Activated CD8-positive, alpha-beta memory T cell treated with anti-CD3 and anti-CD28 coated beads, Interleukin-2, amount 10 ng/mL, durations not matched to agents 7 days and 5 days (primary cell): ENCODE measurements around the gene MXRA7. TPM values are rescaled to one million over a fixed set of nuclear protein-coding genes. Genes with fewer than 3 reads are reported as not detected.
"Not testable (repeated sequence)": the region's sequence is repeated elsewhere in the genome, so short reads cannot be mapped to it uniquely, and the experiment has no call there.

Experiments used
- ATAC-seq: fragments of 150-1000 bp; cut with Tn5 transposase; one replicate; pipeline ENCODE4 v1.10.0; 2021; ENCODE audit warnings: moderate library complexity
- CTCF ChIA-PET: fragments of 350-600 bp; sonication (Branson Sonifier 250); formaldehyde crosslinking; loops from one replicate; lab custom pipeline; 2021; ENCODE audit warnings: antibody characterized with exemption; lab: Charles Lee
- DNase-seq: peaks from one replicate; pipeline ENCODE4 v3.0.0-alpha.2; 2020
- H3K27ac Mint-ChIP-seq: one replicate; pipeline ENCODE4 v1.8.0; 2021; ENCODE audit warnings: mild to moderate bottlenecking, mixed read lengths
- H3K27me3 Mint-ChIP-seq: one replicate; pipeline ENCODE4 v1.8.0; 2021; ENCODE audit warnings: mixed read lengths
- H3K36me3 Mint-ChIP-seq: one replicate; pipeline ENCODE4 v1.8.0; 2021; ENCODE audit warnings: mild to moderate bottlenecking, mixed read lengths
- H3K4me1 Mint-ChIP-seq: one replicate; pipeline ENCODE4 v1.8.0; 2021; ENCODE audit warnings: mixed read lengths
- H3K4me3 Mint-ChIP-seq: one replicate; pipeline ENCODE4 v1.8.0; 2021; ENCODE audit warnings: mild to moderate bottlenecking, moderate library complexity, mixed read lengths
- H3K9me3 Mint-ChIP-seq: one replicate; pipeline ENCODE4 v1.8.0; 2022; ENCODE audit warnings: low read depth, mixed read lengths
- total RNA-seq, 2 experiments: library from RNA; stranded (reverse); gene quantifications; one replicate each; pipeline ENCODE4 v1.2.3, GENCODE V29; 2021

MXRA7 gene
- total RNA-seq, 2 experiments from 2014 or later, result 29.8 to 32.0 TPM

DNA sequence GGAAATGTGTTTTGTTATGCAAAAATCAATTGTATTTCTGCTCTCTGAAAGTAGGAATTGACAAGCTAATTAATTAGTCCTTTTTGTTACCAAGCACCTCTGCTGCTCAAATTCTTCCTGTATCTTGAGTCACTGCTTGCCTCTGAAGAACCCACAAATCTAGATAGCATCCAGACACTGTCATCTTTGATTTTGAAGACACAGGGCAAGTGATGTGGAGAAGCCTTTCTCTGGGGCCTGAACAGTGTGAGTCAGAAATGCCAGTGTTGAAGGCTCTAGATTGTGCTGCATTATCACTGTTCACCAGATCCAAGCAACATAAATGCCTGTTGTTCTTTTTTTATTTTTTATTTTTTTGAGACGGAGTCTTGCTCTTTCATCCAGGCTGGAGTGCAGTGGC is 56.4 kb downstream of the MXRA7 start:
- no peaks in the 10 kb centered on the region for H3K36me3 Mint-ChIP-seq
- no peak for ATAC-seq
- CTCF ChIA-PET, result interaction anchor here (0.6 to 0.8 kb wide), 2 partner anchors 34 to 411 kb away, joined by 3 to 4 read pairs; no protein-coding TSS in a partner anchor
- peaks cover 14% of the 10 kb centered on the region for H3K27me3 Mint-ChIP-seq
- peaks cover 14% of the 10 kb centered on the region for H3K4me1 Mint-ChIP-seq
- no peak overlapping the region for H3K4me3 Mint-ChIP-seq
- H3K27ac Mint-ChIP-seq, result no peak overlapping the region
- no peak for DNase-seq
- no peaks in the 10 kb centered on the region for H3K9me3 Mint-ChIP-seq

DNA sequence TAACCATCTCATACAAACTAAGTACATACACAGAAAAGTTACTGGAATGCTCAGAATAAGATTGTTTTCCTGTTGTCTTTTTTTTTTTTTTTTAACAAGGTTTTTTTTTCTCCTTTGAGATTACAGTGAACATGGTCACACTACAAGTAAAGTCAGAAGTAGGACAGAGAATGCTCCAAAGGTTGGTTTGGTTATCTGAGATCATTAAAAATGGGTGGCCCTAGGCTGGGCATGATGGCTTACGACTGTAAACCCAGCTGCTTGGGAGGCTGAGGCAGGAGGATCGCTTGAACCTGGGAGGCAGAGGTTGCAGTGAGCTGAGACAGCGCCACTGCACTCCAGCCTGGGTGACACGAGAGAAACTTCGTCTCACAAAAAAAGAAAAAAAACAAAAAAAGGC is 60.3 kb downstream of the MXRA7 start:
- H3K27ac Mint-ChIP-seq, result no peak overlapping the region
- no peaks in the 10 kb centered on the region for H3K4me1 Mint-ChIP-seq
- peaks cover 3% of the 10 kb centered on the region for H3K9me3 Mint-ChIP-seq
- peaks cover 3% of the 10 kb centered on the region for H3K36me3 Mint-ChIP-seq
- ATAC-seq, result no peak
- DNase-seq, result no peak
- CTCF ChIA-PET, result no interaction called here
- peaks cover 25% of the 10 kb centered on the region for H3K27me3 Mint-ChIP-seq
- no peak overlapping the region for H3K4me3 Mint-ChIP-seq

DNA sequence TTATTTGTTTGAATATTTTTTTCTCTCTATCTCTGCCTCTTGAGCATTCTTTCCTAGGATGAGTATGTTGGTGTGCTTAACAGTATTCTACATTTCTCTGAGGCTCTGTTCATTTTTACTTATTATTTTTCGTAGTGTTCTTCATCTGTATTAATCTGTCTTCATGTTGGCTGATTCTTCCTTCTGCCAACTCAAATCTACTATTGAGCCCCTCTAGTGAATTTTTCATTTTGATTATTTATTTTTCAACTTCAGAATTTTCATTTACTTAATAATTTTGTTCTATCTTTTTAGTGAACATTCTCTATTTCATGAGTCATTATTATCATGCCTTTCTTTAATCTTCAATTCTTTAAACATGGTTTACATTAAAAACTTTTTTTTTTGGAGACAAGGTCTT is 64.1 kb downstream of the MXRA7 start:
- DNase-seq (no peak), ATAC-seq (no peak)
- H3K27ac Mint-ChIP-seq, result no peak overlapping the region
- H3K9me3 Mint-ChIP-seq, result peaks cover 3% of the 10 kb centered on the region
- peaks cover 31% of the 10 kb centered on the region for H3K27me3 Mint-ChIP-seq
- no peaks in the 10 kb centered on the region for H3K4me1 Mint-ChIP-seq
- H3K4me3 Mint-ChIP-seq, result no peak overlapping the region
- CTCF ChIA-PET, result no interaction called here
- peaks cover 3% of the 10 kb centered on the region for H3K36me3 Mint-ChIP-seq

DNA sequence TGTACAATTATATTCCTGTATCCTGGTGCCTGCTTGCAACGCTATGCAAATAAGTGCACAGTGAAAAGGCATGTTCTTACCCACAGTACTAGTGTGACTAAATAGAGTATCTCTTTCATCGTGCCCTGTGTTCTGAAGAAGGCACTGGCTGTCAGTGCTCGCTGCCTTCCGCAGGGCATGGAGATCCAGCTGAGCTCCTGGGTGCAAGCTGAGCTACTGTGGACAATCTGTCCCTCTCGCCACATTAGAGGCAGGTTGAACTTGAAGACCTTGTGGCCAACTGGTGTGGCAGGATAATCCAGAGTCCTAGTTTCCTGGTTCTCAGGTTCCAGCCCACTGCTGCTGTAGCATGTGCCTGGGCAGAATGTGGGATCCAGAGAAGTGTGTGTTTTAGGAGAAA is 65.3 kb downstream of the MXRA7 start:
- CTCF ChIA-PET, result no interaction called here
- ATAC-seq (no peak), DNase-seq (no peak)
- Mint-ChIP-seq H3K4me1 (no peaks in the 10 kb centered on the region), H3K27ac (no peak overlapping the region), H3K36me3 (peaks cover 3% of the 10 kb centered on the region), H3K9me3 (peaks cover 3% of the 10 kb centered on the region), H3K4me3 (no peak overlapping the region), H3K27me3 (peaks cover 31% of the 10 kb centered on the region)

DNA sequence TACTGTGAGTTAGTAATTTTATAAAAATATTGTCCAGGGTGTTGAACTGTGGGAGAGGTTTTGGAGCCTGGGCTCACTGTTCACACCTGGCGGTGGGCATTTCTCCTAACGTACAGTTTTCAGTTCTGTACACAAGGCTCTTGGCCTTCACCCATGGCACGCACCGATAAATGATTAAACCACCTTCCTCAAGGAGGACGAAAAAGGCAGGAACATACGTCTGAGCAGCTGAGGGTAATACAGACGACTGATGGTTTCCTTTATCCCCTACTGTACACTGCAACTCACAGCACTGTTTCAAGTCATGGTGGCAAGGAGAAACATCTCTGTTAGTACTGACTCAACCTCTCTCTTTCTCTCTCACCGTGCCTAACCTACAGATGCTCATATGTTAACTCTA is 65.8 kb downstream of the MXRA7 start:
- CTCF ChIA-PET, result no interaction called here
- no peak overlapping the region for H3K4me3 Mint-ChIP-seq
- H3K9me3 Mint-ChIP-seq, result peaks cover 3% of the 10 kb centered on the region
- no peak for ATAC-seq
- DNase-seq, result no peak
- no peaks in the 10 kb centered on the region for H3K4me1 Mint-ChIP-seq
- no peak overlapping the region for H3K27ac Mint-ChIP-seq
- peaks cover 31% of the 10 kb centered on the region for H3K27me3 Mint-ChIP-seq
- peaks cover 3% of the 10 kb centered on the region for H3K36me3 Mint-ChIP-seq

DNA sequence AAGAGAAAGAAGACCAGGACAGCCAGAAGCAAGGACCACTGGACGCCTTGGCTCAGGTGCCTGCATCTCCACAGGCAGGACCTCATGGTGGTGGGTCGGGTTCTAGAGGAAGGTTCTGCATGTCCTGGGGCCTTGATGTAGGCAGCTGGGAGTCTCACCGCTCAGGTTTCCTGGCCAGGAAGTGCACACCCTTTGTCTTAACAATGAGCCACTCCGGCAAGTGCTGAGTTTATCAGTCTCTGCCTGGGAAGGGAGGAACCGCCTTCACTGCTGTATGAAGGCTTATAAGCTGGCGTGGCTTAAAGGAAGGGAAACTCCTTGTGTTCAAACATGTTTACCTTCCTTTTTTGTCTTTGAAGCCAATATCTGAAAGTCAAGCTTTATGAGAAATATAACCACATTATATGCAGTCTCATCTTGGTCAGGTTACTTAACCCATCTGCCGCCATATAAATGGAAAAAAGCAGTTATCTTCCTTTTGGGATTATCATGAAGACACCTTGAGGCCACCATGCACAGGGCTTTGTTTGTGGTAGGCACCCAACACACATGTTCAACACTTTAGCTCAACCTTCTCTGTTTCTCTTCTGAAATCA is 67.1 kb downstream of the MXRA7 start, which contains the start of gene ST6GALNAC1:
Gene ST6GALNAC1, minus strand, starts transcription at position 205 of the 596 bp plus-strand sequence. Its CDS starts 119 bp downstream, at position 86.
- Mint-ChIP-seq H3K9me3 (peaks cover 3% of the 10 kb centered on the region), H3K27me3 (peaks cover 34% of the 10 kb centered on the region), H3K27ac (no peak within 1 kb of the TSS), H3K36me3 (peaks cover 3% of the 10 kb centered on the region), H3K4me3 (no peak within 1 kb of the TSS), H3K4me1 (no peaks in the 10 kb centered on the region)
- no peak for DNase-seq
- no peak for ATAC-seq
- CTCF ChIA-PET, result interaction anchor here (1.4 kb wide), 1 partner anchor 20 kb away, joined by 5 read pairs; no protein-coding TSS in a partner anchor

DNA sequence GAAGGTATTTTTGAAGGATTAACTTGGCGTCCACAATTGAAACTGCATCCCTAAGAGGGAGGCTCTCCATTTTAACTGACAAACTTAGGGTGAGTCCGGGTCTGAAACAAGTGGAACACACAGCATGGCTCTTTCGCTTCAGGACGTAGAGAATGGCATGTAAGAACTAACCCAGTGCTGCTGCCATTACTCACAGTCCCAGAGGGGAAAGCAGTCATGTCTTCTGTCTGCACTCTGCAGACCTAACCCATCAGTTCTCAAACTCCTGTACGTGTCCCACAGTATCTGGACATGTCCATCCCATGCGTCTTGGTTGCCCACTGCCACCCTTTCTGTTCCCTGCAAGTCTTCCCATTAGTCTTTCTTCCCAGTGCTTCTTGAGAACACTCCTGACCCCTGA is 67.8 kb downstream of the MXRA7 start:
- no peak overlapping the region for H3K27ac Mint-ChIP-seq
- no peak for ATAC-seq
- no peak for DNase-seq
- peaks cover 3% of the 10 kb centered on the region for H3K9me3 Mint-ChIP-seq
- no peaks in the 10 kb centered on the region for H3K4me1 Mint-ChIP-seq
- peaks cover 3% of the 10 kb centered on the region for H3K36me3 Mint-ChIP-seq
- peaks cover 34% of the 10 kb centered on the region for H3K27me3 Mint-ChIP-seq
- CTCF ChIA-PET, result interaction anchor here (1.4 kb wide), 1 partner anchor 19 kb away, joined by 5 read pairs; no protein-coding TSS in a partner anchor
- no peak overlapping the region for H3K4me3 Mint-ChIP-seq

DNA sequence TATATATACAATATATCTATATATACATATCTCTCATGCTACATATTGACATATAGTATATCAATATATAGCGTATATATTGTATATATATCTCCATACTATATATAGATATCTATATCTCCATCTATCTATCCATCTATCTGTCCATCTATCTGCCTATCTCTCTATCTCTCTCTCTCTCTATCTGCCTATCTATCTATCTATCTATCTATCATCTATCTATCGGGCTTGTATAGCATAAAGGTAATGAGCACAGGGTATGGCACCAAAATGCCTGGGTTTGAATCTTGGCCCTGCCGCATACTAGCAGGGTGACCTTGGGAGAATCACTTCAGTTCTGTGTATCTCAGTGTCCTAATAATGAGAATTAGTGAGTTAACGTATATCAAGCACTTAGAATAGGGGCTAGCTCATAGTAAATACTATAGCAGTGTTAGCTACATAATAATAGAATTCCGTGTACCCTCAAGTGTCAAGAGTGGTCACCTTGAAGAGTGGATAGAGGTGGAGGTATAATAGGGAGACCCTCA is 68.7 kb downstream of the MXRA7 start:
- CTCF ChIA-PET, result no interaction called here
- no peak overlapping the region for H3K27ac Mint-ChIP-seq
- H3K36me3 Mint-ChIP-seq, result peaks cover 3% of the 10 kb centered on the region

DNA sequence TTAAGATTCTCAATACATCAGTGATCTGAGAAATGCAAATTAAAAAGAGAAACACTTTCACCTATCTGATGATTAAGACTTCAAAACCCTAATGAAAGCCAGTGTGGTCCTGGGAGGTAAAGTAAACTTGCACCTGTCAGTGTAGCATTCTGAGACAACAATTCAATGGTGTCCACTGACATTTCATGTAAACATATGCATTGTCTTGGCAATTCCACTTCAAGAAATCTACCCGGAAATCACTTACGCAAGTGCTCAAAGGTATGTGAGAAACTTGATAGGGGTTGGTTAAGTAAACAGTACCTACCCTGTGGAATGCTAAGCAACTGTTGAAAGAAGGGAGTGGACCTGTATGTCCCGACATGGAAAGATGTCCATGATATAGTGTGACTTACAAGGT is 69.3 kb downstream of the MXRA7 start:
- Mint-ChIP-seq H3K36me3 (peaks cover 1% of the 10 kb centered on the region), H3K4me1 (no peaks in the 10 kb centered on the region), H3K27ac (no peak overlapping the region), H3K4me3 (no peak overlapping the region), H3K9me3 (peaks cover 1% of the 10 kb centered on the region), H3K27me3 (peaks cover 33% of the 10 kb centered on the region)
- CTCF ChIA-PET, result no interaction called here
- ATAC-seq, result no peak
- DNase-seq, result no peak

More for the DNA sequence above, 68.7 kb downstream of the MXRA7 start:
- no peaks in the 10 kb centered on the region for H3K4me1 Mint-ChIP-seq
- H3K9me3 Mint-ChIP-seq, result peaks cover 3% of the 10 kb centered on the region
- H3K27me3 Mint-ChIP-seq, result peaks cover 35% of the 10 kb centered on the region
- DNase-seq (no peak), ATAC-seq (no peak)
- no peak overlapping the region for H3K4me3 Mint-ChIP-seq

DNA sequence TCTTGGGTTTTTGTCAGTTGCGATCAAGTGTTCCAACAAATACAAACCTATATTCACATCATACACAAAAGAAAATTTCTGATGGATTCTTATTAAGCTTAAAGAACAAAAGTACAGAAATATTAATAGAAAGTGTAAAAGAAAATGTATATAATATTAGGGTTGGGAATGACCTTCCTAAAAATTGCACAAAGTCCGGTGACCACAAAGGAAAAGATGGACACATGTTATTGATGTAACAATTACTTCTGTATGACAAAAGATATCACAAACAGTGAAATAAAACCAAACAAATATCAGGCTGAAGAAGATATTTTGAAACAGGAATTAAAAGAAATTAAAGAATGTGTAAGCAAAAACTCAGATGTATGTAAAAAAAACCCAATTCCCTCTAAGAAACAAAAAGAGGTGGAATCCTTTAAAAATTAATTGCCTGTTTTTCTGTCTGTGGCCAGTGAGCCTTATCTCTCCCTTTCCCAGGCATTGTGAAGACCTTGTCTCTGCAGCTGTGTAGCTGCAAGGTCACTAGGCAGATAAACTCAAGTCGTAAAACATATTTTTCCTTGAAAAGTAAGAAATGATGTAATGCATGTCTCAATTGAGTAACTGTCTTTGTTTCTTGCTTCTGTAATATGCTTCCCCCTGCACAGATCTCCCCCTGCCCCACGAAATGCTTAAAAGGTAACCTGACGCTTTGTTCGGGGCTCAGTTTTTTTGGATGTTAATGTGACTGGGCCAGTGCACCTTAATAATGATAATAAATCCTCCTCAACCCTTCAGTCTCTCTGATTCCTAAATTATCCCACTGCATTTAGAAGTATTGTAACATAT is 70.0 kb downstream of the MXRA7 start:
- CTCF ChIA-PET, result interaction anchor here (1.6 kb wide), 1 partner anchor 118 kb away, joined by 3 read pairs; no protein-coding TSS in a partner anchor
- DNase-seq (no peak), ATAC-seq (no peak)
- peaks cover 31% of the 10 kb centered on the region for H3K27me3 Mint-ChIP-seq
- no peaks in the 10 kb centered on the region for H3K4me1 Mint-ChIP-seq
- no peaks in the 10 kb centered on the region for H3K9me3 Mint-ChIP-seq
- no peak overlapping the region for H3K27ac Mint-ChIP-seq
- H3K36me3 Mint-ChIP-seq, result no peaks in the 10 kb centered on the region
- H3K4me3 Mint-ChIP-seq, result no peak overlapping the region

DNA sequence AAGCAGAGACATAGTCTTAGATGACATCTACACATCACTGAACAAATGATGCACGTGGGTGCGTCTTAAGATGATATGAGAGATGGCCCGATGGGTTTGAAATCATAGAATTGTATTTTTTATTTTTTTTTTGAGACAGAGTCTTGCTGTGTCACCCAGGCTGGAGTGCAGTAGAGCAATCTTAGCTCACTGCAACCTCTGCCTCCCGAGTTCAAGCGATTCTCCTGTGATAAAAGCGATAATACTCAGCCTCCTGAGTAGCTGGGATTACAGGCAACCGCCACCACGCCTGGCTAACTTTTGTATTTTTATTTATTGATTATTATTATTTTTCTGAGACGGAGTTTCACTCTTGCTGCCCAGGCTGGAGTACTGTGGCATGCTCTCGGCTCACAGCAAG is 72.5 kb downstream of the MXRA7 start:
- H3K36me3 Mint-ChIP-seq, result no peaks in the 10 kb centered on the region
- ATAC-seq (no peak), DNase-seq (no peak)
- peaks cover 33% of the 10 kb centered on the region for H3K27me3 Mint-ChIP-seq
- CTCF ChIA-PET, result interaction anchor here (0.8 to 1.5 kb wide), 3 partner anchors 14 to 115 kb away, joined by 3 to 5 read pairs (median 4); no protein-coding TSS in a partner anchor
- no peak overlapping the region for H3K4me3 Mint-ChIP-seq
- no peaks in the 10 kb centered on the region for H3K4me1 Mint-ChIP-seq
- no peak overlapping the region for H3K27ac Mint-ChIP-seq
- H3K9me3 Mint-ChIP-seq, result no peaks in the 10 kb centered on the region

DNA sequence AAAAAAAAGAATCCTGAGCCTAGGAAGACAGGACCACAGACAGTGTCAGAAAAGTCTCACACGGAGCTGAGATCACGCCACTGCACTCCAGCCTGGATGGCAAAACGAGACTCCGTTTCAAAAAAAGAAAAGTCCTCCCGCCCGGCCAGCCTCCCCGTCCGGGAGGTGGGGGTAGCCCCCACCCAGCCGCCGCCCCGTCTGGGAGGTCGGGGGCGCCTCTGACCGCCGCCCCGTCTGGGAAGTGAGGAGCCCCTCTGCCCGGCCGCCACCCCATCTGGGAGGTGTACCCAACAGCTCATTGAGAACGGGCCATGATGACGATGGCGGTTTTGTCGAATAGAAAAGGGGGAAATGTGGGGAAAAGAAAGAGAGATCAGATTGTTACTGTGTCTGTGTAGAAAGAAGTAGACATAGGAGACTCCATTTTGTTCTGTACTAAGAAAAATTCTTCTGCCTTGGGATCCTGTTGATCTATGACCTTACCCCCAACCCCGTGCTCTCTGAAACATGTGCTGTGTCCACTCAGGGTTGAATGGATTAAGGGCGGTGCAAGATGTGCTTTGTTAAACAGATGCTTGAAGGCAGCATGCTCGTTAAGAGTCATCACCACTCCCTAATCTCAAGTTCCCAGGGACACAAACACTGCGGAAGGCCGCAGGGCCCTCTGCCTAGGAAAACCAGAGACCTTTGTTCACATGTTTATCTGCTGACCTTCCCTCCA is 74.1 kb downstream of the MXRA7 start:
- ATAC-seq, CTCF ChIA-PET, H3K36me3 Mint-ChIP-seq, H3K9me3 Mint-ChIP-seq, H3K4me3 Mint-ChIP-seq, H3K4me1 Mint-ChIP-seq, H3K27ac Mint-ChIP-seq, DNase-seq: not testable (repeated sequence)
- H3K27me3 Mint-ChIP-seq, result peaks cover 28% of the 10 kb centered on the region
